Measurements from ENCODE around the gene LATS2.
"Not testable (repeated sequence)": the region's sequence is repeated elsewhere in the genome, so short reads cannot be mapped to it uniquely, and the experiment has no call there.

The LATS2 gene

GRCh38 chr13:20945952-20946383 is 115.4 kb downstream of the LATS2 start:
- Histone ChIP-seq H3K27me3 (ENCODE audit: low read depth, low read length) (no peaks in the 10 kb centered on the region), H3K9me3 (ENCODE audit: control insufficient read depth in 1 of 2, low read length in 2 of 2) (no peaks in the 10 kb centered on the region), H3K27ac (ENCODE audit: low read length) (no peak overlapping the region), H3K36me3 (ENCODE audit: control insufficient read depth in 1 of 2, insufficient read depth in 2 of 2, low read length in 2 of 2) (no peaks in the 10 kb centered on the region), H3K4me3 (ENCODE audit: low read depth in 1 of 2, low read length in 2 of 2) (peak overlapping the region in 1 of 2 donors; percentile 3), H3K4me1 (ENCODE audit: control insufficient read depth in 1 of 2, insufficient read depth in 2 of 2, low read length in 2 of 2) (peaks cover 0 to 5% of the 10 kb centered on the region in 2 donors)

DNA sequence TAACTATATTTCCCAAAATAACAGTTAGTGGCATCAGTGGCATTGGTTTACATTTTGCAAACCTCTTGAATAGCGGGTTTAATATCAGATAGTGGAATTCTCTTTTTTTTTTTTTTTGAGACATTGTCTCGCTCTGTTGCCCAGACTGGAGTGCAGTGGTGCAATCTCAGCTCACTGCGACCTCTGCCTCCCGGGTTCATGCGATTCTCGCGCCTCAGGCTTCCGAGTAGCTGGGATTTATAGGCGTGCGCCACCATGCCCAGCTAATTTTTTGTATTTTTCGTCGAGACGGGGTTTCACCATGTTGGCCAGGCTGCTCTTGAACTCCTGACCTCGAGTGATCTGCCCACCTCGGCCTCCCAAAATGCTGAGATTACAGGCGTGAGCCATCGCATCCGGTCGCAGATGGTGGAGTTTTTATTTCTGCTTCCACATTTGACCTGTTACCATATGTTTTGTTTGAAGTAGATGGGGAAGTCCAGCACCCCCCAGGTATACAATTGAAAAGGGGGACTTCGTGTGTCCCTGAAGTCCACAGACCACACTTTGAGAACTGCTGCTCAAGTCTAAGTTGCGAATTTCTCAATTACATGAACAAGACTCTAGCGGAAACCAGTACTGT is 118.3 kb downstream of the LATS2 start:
- Histone ChIP-seq H3K4me1 (ENCODE audit: control insufficient read depth in 1 of 2, insufficient read depth in 2 of 2, low read length in 2 of 2) (peaks cover 0 to 12% of the 10 kb centered on the region in 2 donors), H3K9me3 (ENCODE audit: control insufficient read depth in 1 of 2, low read length in 2 of 2) (no peaks in the 10 kb centered on the region), H3K4me3 (ENCODE audit: low read depth in 1 of 2, low read length in 2 of 2) (peak overlapping the region in 1 of 2 donors; percentile 13), H3K27ac (ENCODE audit: low read length) (peak overlapping the region; percentile 30), H3K27me3 (ENCODE audit: low read depth, low read length) (no peaks in the 10 kb centered on the region), H3K36me3 (ENCODE audit: control insufficient read depth in 1 of 2, insufficient read depth in 2 of 2, low read length in 2 of 2) (no peaks in the 10 kb centered on the region)

GRCh38 chr13:20940511-20940910 is 120.9 kb downstream of the LATS2 start:
- H3K4me1 ChIP-seq (ENCODE audit: control insufficient read depth in 1 of 2, insufficient read depth in 2 of 2, low read length in 2 of 2): peaks cover 0 to 12% of the 10 kb centered on the region in 2 donors
- not testable (repeated sequence) for H3K4me3 ChIP-seq (ENCODE audit: low read depth in 1 of 2, low read length in 2 of 2); H3K27me3 ChIP-seq (ENCODE audit: low read depth, low read length); H3K27ac ChIP-seq (ENCODE audit: low read length); H3K9me3 ChIP-seq (ENCODE audit: control insufficient read depth in 1 of 2, low read length in 2 of 2); H3K36me3 ChIP-seq (ENCODE audit: control insufficient read depth in 1 of 2, insufficient read depth in 2 of 2, low read length in 2 of 2)

- Histone ChIP-seq H3K27me3 (ENCODE audit: low read depth, low read length) (no peaks in the 10 kb centered on the region), H3K27ac (ENCODE audit: low read length) (no peak overlapping the region), H3K4me1 (ENCODE audit: control insufficient read depth in 1 of 2, insufficient read depth in 2 of 2, low read length in 2 of 2) (peaks cover 0 to 12% of the 10 kb centered on the region in 2 donors)
These were observed 121.3 kb downstream of the LATS2 start for GRCh38 chr13:20940083-20940482.

GRCh38 chr13:20939662-20940061 is 121.7 kb downstream of the LATS2 start:
- Histone ChIP-seq H3K4me1 (ENCODE audit: control insufficient read depth in 1 of 2, insufficient read depth in 2 of 2, low read length in 2 of 2) (peaks cover 0 to 12% of the 10 kb centered on the region in 2 donors), H3K36me3 (ENCODE audit: control insufficient read depth in 1 of 2, insufficient read depth in 2 of 2, low read length in 2 of 2) (no peaks in the 10 kb centered on the region), H3K27me3 (ENCODE audit: low read depth, low read length) (no peaks in the 10 kb centered on the region), H3K27ac (ENCODE audit: low read length) (no peak overlapping the region), H3K4me3 (ENCODE audit: low read depth in 1 of 2, low read length in 2 of 2) (no peak overlapping the region), H3K9me3 (ENCODE audit: control insufficient read depth in 1 of 2, low read length in 2 of 2) (no peaks in the 10 kb centered on the region)

More at GRCh38 chr13:20940083-20940482, 121.3 kb downstream of the LATS2 start:
- no peak overlapping the region for H3K4me3 ChIP-seq (ENCODE audit: low read depth in 1 of 2, low read length in 2 of 2)
- H3K9me3 ChIP-seq (ENCODE audit: control insufficient read depth in 1 of 2, low read length in 2 of 2): no peaks in the 10 kb centered on the region
- H3K36me3 ChIP-seq (ENCODE audit: control insufficient read depth in 1 of 2, insufficient read depth in 2 of 2, low read length in 2 of 2): no peaks in the 10 kb centered on the region

GRCh38 chr13:20938302-20938701 is 123.1 kb downstream of the LATS2 start:
- H3K27me3 ChIP-seq (ENCODE audit: low read depth, low read length): no peaks in the 10 kb centered on the region
- peaks cover 0 to 10% of the 10 kb centered on the region in 2 donors for H3K4me1 ChIP-seq (ENCODE audit: control insufficient read depth in 1 of 2, insufficient read depth in 2 of 2, low read length in 2 of 2)
- no peak overlapping the region for H3K4me3 ChIP-seq (ENCODE audit: low read depth in 1 of 2, low read length in 2 of 2)
- H3K36me3 ChIP-seq (ENCODE audit: control insufficient read depth in 1 of 2, insufficient read depth in 2 of 2, low read length in 2 of 2): no peaks in the 10 kb centered on the region
- H3K9me3 ChIP-seq (ENCODE audit: control insufficient read depth in 1 of 2, low read length in 2 of 2): no peaks in the 10 kb centered on the region
- H3K27ac ChIP-seq (ENCODE audit: low read length): no peak overlapping the region

DNA sequence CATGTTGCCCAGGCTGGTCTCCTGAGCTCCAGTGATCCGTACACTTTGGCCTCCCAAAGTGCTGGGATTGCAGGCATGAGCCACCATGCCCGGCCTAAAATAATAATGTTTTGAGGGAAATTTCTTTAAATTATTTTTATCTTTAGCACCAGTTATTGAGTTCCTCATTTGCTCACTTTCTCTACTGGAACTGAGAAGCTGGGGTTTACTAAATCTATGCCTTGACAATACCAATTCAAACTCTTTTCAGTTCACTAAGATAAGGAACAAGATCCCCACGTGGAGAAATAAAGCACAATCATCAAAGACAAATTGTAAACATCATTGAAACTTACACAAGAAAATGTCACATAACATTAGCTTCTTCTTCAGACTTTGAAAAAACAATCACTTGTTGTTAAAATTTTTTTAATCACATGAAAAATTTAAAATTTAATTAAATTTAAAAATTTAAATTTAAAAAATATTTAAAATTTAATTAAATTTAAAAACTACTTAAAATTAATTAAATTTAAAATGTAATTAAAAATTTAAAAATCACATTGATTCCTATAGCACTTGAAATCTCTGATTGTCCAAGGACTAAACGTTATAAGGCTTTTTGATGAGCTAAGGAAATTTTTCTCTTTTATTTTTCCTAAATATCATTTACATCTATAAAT is 133.7 kb downstream of the LATS2 start:
- H3K27me3 ChIP-seq (ENCODE audit: low read depth, low read length): no peaks in the 10 kb centered on the region
- H3K27ac ChIP-seq (ENCODE audit: low read length): no peak overlapping the region
- H3K9me3 ChIP-seq (ENCODE audit: control insufficient read depth in 1 of 2, low read length in 2 of 2): no peaks in the 10 kb centered on the region
- H3K4me1 ChIP-seq (ENCODE audit: control insufficient read depth in 1 of 2, insufficient read depth in 2 of 2, low read length in 2 of 2): no peaks in the 10 kb centered on the region
- H3K4me3 ChIP-seq (ENCODE audit: low read depth in 1 of 2, low read length in 2 of 2): no peak overlapping the region
- H3K36me3 ChIP-seq (ENCODE audit: control insufficient read depth in 1 of 2, insufficient read depth in 2 of 2, low read length in 2 of 2): no peaks in the 10 kb centered on the region

DNA sequence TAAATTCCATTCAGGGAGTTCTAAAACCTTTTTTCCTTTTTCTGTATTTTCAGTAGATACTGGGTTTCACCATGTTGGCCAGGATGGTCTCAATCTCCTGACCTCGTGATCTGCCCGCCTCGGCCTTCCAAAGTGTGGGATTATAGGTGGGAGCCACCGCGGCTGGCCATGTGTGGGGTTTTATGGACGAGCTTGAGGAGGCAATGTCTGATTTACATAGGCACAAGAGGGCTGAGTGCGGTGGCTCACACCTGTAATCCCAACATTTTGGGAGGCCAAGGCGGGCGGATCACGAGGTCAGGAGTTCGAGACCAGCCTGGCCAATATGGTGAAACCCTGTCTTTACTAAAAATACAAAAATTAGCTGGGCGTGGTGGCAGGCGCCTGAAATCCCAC is 136.0 kb downstream of the LATS2 start:
- H3K9me3 ChIP-seq (ENCODE audit: control insufficient read depth in 1 of 2, low read length in 2 of 2); H3K27me3 ChIP-seq (ENCODE audit: low read depth, low read length); H3K4me1 ChIP-seq (ENCODE audit: control insufficient read depth in 1 of 2, insufficient read depth in 2 of 2, low read length in 2 of 2); H3K36me3 ChIP-seq (ENCODE audit: control insufficient read depth in 1 of 2, insufficient read depth in 2 of 2, low read length in 2 of 2); H3K27ac ChIP-seq (ENCODE audit: low read length); H3K4me3 ChIP-seq (ENCODE audit: low read depth in 1 of 2, low read length in 2 of 2): not testable (repeated sequence)

GRCh38 chr13:20924758-20925394 is 136.5 kb downstream of the LATS2 start:
- no peaks in the 10 kb centered on the region for H3K4me1 ChIP-seq (ENCODE audit: control insufficient read depth in 1 of 2, insufficient read depth in 2 of 2, low read length in 2 of 2)
- H3K27ac ChIP-seq (ENCODE audit: low read length): no peak overlapping the region
- H3K36me3 ChIP-seq (ENCODE audit: control insufficient read depth in 1 of 2, insufficient read depth in 2 of 2, low read length in 2 of 2): no peaks in the 10 kb centered on the region
- H3K27me3 ChIP-seq (ENCODE audit: low read depth, low read length): no peaks in the 10 kb centered on the region
- no peak overlapping the region for H3K4me3 ChIP-seq (ENCODE audit: low read depth in 1 of 2, low read length in 2 of 2)
- no peaks in the 10 kb centered on the region for H3K9me3 ChIP-seq (ENCODE audit: control insufficient read depth in 1 of 2, low read length in 2 of 2)

DNA sequence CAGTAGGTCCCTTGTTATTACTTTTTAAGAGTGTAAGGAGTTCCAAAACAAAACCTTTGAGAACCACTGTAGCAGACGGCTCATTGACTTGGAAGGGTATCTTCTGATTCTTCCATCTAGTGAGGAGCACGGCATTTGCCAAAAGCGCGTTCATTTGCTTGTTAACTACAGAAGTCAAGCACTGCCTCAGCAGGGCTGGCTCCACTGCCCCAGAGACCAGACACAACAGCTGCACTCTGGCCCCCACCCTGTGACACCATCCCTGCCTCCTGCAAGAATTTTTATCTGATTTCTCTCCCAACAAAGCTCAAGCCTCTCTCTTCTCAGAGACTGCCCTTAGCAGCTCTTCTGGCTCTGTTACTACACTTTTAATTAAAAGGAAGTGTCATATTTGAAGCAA is 138.1 kb downstream of the LATS2 start:
- H3K4me1 ChIP-seq (ENCODE audit: control insufficient read depth in 1 of 2, insufficient read depth in 2 of 2, low read length in 2 of 2): no peaks in the 10 kb centered on the region
- H3K9me3 ChIP-seq (ENCODE audit: control insufficient read depth in 1 of 2, low read length in 2 of 2): no peaks in the 10 kb centered on the region
- no peak overlapping the region for H3K4me3 ChIP-seq (ENCODE audit: low read depth in 1 of 2, low read length in 2 of 2)
- H3K27me3 ChIP-seq (ENCODE audit: low read depth, low read length): no peaks in the 10 kb centered on the region
- H3K27ac ChIP-seq (ENCODE audit: low read length): no peak overlapping the region
- no peaks in the 10 kb centered on the region for H3K36me3 ChIP-seq (ENCODE audit: control insufficient read depth in 1 of 2, insufficient read depth in 2 of 2, low read length in 2 of 2)

Measured in muscle layer of duodenum (tissue), 2 donors.